Vagina (tissue), 2 donors: ENCODE results near the gene DGKB. TPM values are rescaled to one million over a fixed set of nuclear protein-coding genes. Genes with fewer than 3 reads are reported as not detected.

Source experiments
- DNase-seq, 2 donors: peaks; one replicate each; pipeline ENCODE4 v3.0.0-alpha.2; 2017; ENCODE audit errors: extremely low spot score in 2 of 2
- H3K27ac ChIP-seq: fragments of 200-600 bp; sonication (generic); one replicate; pipeline ENCODE4 v1.5.1; 2019
- H3K27me3 ChIP-seq: fragments of 200-600 bp; sonication (generic); one replicate; pipeline ENCODE4 v1.5.1; 2019
- H3K36me3 ChIP-seq, 2 donors: fragments of 200-600 bp; sonication (generic); one replicate each; pipeline ENCODE4 v1.5.1; 2017 to 2019
- H3K4me1 ChIP-seq: fragments of 200-600 bp; sonication (generic); one replicate; pipeline ENCODE4 v1.5.1; 2019
- H3K4me3 ChIP-seq, 2 donors: fragments of 200-600 bp; sonication (generic); 1 replicate in 1 of 2; 2 replicates in 1 of 2; pipeline ENCODE4 v1.5.1; 2016 to 2019
- H3K9me3 ChIP-seq: fragments of 200-600 bp; sonication (generic); one replicate; pipeline ENCODE4 v1.5.1; 2019
- CTCF ChIP-seq, 3 experiments: fragments of 450-650 bp in 2 of 3; fragments of 200-600 bp in 1 of 3; sonication (generic) in 1 of 3; IDR thresholded peaks; one replicate each; pipeline ENCODE4 v1.5.1; 2017 to 2019; ENCODE audit warnings: antibody characterized with exemption in 3 of 3, mild to moderate bottlenecking in 2 of 3, moderate library complexity in 2 of 3
- POLR2A ChIP-seq, 2 donors: fragments of 450-650 bp; IDR thresholded peaks; one replicate each; pipeline ENCODE4 v1.6.1; 2017; ENCODE audit warnings: antibody characterized with exemption in 2 of 2, mild to moderate bottlenecking in 2 of 2, moderate library complexity in 2 of 2
- POLR2AphosphoS5 ChIP-seq, 2 donors: sonication (generic); formaldehyde crosslinking; IDR thresholded peaks; one replicate each; pipeline ENCODE4 v1.9.0; 2017; ENCODE audit warnings: antibody characterized with exemption in 2 of 2, mild to moderate bottlenecking in 2 of 2, low read depth in 1 of 2; ENCODE audit not compliant: insufficient read depth in 1 of 2
- intact Hi-C: fragments of 100-400 bp; cut with DNase I; formaldehyde crosslinking; loops from one replicate; pipeline ENCODE4 v1.15.1; 2023
- total RNA-seq: library from RNA; depleted of rRNA; stranded (reverse); fragments of >200 nt; gene quantifications from one replicate; pipeline ENCODE4 v1.2.3, GENCODE V29; 2016

The DGKB gene
- total RNA-seq, 1 donor from 2014 or later = 2.2 TPM

- Histone ChIP-seq H3K36me3 (no peaks in the 10 kb centered on the region), H3K4me1 (no peaks in the 10 kb centered on the region), H3K27me3 (no peaks in the 10 kb centered on the region), H3K27ac (no peak overlapping the region), H3K4me3 (no peak overlapping the region), H3K9me3 (no peaks in the 10 kb centered on the region)
- no peak for DNase-seq
- no peak for TF ChIP-seq POLR2AphosphoS5 (IDR thresholded peaks at IDR 0.05; ENCODE audit: insufficient read depth in 1 of 2, low read depth in 1 of 2)
- no peak for TF ChIP-seq CTCF (IDR thresholded peaks at IDR 0.05)
- no peak for TF ChIP-seq POLR2A (IDR thresholded peaks at IDR 0.05)
- intact Hi-C loops = no loop called here
Observed at GRCh38 chr7:14851610-14852009, 50.9 kb downstream of the DGKB start.

- Histone ChIP-seq H3K9me3 (no peaks in the 10 kb centered on the region), H3K27me3 (no peaks in the 10 kb centered on the region), H3K4me1 (no peaks in the 10 kb centered on the region), H3K4me3 (no peak overlapping the region), H3K27ac (no peak overlapping the region), H3K36me3 (no peaks in the 10 kb centered on the region)
- no peak for TF ChIP-seq CTCF (IDR thresholded peaks at IDR 0.05)
- TF ChIP-seq POLR2A (IDR thresholded peaks at IDR 0.05) = no peak
- TF ChIP-seq POLR2AphosphoS5 (IDR thresholded peaks at IDR 0.05; ENCODE audit: insufficient read depth in 1 of 2, low read depth in 1 of 2) = no peak
- DNase-seq = no peak
- intact Hi-C loops = no loop called here
Observed at GRCh38 chr7:14850039-14850438, 52.5 kb downstream of the DGKB start.

- no peaks in the 10 kb centered on the region for H3K27me3 ChIP-seq
- no peak for DNase-seq
- H3K36me3 ChIP-seq = no peaks in the 10 kb centered on the region
- H3K4me1 ChIP-seq = no peaks in the 10 kb centered on the region
- intact Hi-C loops = no loop called here
- no peaks in the 10 kb centered on the region for H3K9me3 ChIP-seq
- H3K4me3 ChIP-seq = no peak overlapping the region
- TF ChIP-seq POLR2A (IDR thresholded peaks at IDR 0.05) (no peak), CTCF (IDR thresholded peaks at IDR 0.05) (no peak), POLR2AphosphoS5 (IDR thresholded peaks at IDR 0.05; ENCODE audit: insufficient read depth in 1 of 2, low read depth in 1 of 2) (no peak)
- no peak overlapping the region for H3K27ac ChIP-seq
Observed at GRCh38 chr7:14846405-14846804, 56.1 kb downstream of the DGKB start.

- H3K9me3 ChIP-seq = no peaks in the 10 kb centered on the region
- no peaks in the 10 kb centered on the region for H3K27me3 ChIP-seq
- no peak overlapping the region for H3K27ac ChIP-seq
- H3K36me3 ChIP-seq = no peaks in the 10 kb centered on the region
- no peak for TF ChIP-seq POLR2A (IDR thresholded peaks at IDR 0.05)
- TF ChIP-seq POLR2AphosphoS5 (IDR thresholded peaks at IDR 0.05; ENCODE audit: insufficient read depth in 1 of 2, low read depth in 1 of 2) = no peak
- no peak for TF ChIP-seq CTCF (IDR thresholded peaks at IDR 0.05)
- no peaks in the 10 kb centered on the region for H3K4me1 ChIP-seq
- DNase-seq = no peak
- intact Hi-C loops = no loop called here
- H3K4me3 ChIP-seq = no peak overlapping the region
Observed at GRCh38 chr7:14843755-14844154, 58.8 kb downstream of the DGKB start.

GRCh38 chr7:14842523-14842922 lies 60.0 kb downstream of the DGKB start:
- no peaks in the 10 kb centered on the region for H3K36me3 ChIP-seq
- no peak overlapping the region for H3K27ac ChIP-seq
- DNase-seq = no peak
- no peaks in the 10 kb centered on the region for H3K9me3 ChIP-seq
- TF ChIP-seq POLR2A (IDR thresholded peaks at IDR 0.05) (no peak), POLR2AphosphoS5 (IDR thresholded peaks at IDR 0.05; ENCODE audit: insufficient read depth in 1 of 2, low read depth in 1 of 2) (no peak), CTCF (IDR thresholded peaks at IDR 0.05) (no peak)
- no peaks in the 10 kb centered on the region for H3K27me3 ChIP-seq
- intact Hi-C loops = no loop called here
- H3K4me3 ChIP-seq = no peak overlapping the region
- H3K4me1 ChIP-seq = no peaks in the 10 kb centered on the region
